HepG2 (cell line): Measurements from ENCODE around the gene RPS19BP1. TPM values are rescaled to one million over a fixed set of nuclear protein-coding genes. Genes with fewer than 3 reads are reported as not detected.

Source experiments
- EHMT2 ChIP-seq: fragments of 200-600 bp; sonication (generic); IDR thresholded peaks from 2 replicates; pipeline ENCODE4 v1.7.0; 2017; ENCODE audit warnings: antibody characterized with exemption, low read depth, low read length, borderline replicate concordance
- MAZ ChIP-seq, 2 experiments: sonication (generic) in 1 of 2; formaldehyde crosslinking in 1 of 2; IDR thresholded peaks; 2 replicates each; pipeline versions ENCODE4 v1.5.0 to v1.6.1; 2012 to 2020; ENCODE audit warnings: low read depth in 2 of 2, mild to moderate bottlenecking in 2 of 2, borderline replicate concordance in 1 of 2, improper control_type of control experiment in 1 of 2, low read length in 1 of 2, missing genetic modification reagents in 1 of 2, moderate library complexity in 1 of 2
- PHF5A ChIP-seq: IDR thresholded peaks from one replicate; pipeline ENCODE4 v1.6.1; 2018; ENCODE audit warnings: low read depth, missing genetic modification reagents; ENCODE audit not compliant: unreplicated experiment
- REXO4 ChIP-seq: sonication (generic); formaldehyde crosslinking; IDR thresholded peaks from 2 replicates; pipeline ENCODE4 v1.8.0; 2022; ENCODE audit warnings: missing genetic modification reagents, mild to moderate bottlenecking, borderline replicate concordance
- RXRA ChIP-seq: sonication (generic); formaldehyde crosslinking; IDR thresholded peaks from 2 replicates; pipeline ENCODE4 v1.5.1; 2020; ENCODE audit warnings: missing genetic modification reagents
- SMYD3 ChIP-seq: sonication (generic); formaldehyde crosslinking; IDR thresholded peaks from 2 replicates; pipeline ENCODE4 v1.8.1; 2023; ENCODE audit warnings: mild to moderate bottlenecking, missing genetic modification reagents
- SSRP1 ChIP-seq: IDR thresholded peaks from 2 replicates; pipeline ENCODE4 v1.6.1; 2016; ENCODE audit warnings: control low read depth
- SYNCRIP ChIP-seq: fragments of 200-400 bp; formaldehyde crosslinking; IDR thresholded peaks from 2 replicates; pipeline ENCODE4 v1.6.1; 2018; ENCODE audit warnings: mild to moderate bottlenecking, low read depth, low read length; ENCODE audit not compliant: insufficient read depth
- TBL1XR1 ChIP-seq: fragments of 150-350 bp; IDR thresholded peaks from 2 replicates; pipeline ENCODE4 v1.6.1; 2014; ENCODE audit warnings: borderline replicate concordance, low read length; ENCODE audit not compliant: partially characterized antibody
- TCF7 ChIP-seq: sonication (generic); IDR thresholded peaks from 2 replicates; pipeline ENCODE4 v1.6.1; 2016; ENCODE audit warnings: antibody characterized with exemption, low read depth
- TEAD2 ChIP-seq: sonication (generic); formaldehyde crosslinking; IDR thresholded peaks from 2 replicates; pipeline ENCODE4 v1.9.0; 2021; ENCODE audit warnings: missing genetic modification reagents
- ZFP82 ChIP-seq: sonication (generic); formaldehyde crosslinking; IDR thresholded peaks from 2 replicates; pipeline ENCODE4 v1.5.1; 2020; ENCODE audit warnings: mild to moderate bottlenecking, missing genetic modification reagents, borderline replicate concordance
- ZNF263 ChIP-seq: sonication (generic); formaldehyde crosslinking; IDR thresholded peaks from 2 replicates; pipeline ENCODE4 v1.4.0; 2020; ENCODE audit warnings: missing genetic modification reagents
- ZNF282 ChIP-seq: fragments of 450-650 bp; IDR thresholded peaks from 2 replicates; pipeline ENCODE4 v1.6.1; 2018; ENCODE audit not compliant: partially characterized antibody
- ZNF350 ChIP-seq: sonication (generic); formaldehyde crosslinking; IDR thresholded peaks from 2 replicates; pipeline ENCODE4 v1.4.0; 2020; ENCODE audit warnings: mild to moderate bottlenecking, low read depth, missing genetic modification reagents, borderline replicate concordance
- ZNF501 ChIP-seq: sonication (generic); formaldehyde crosslinking; IDR thresholded peaks from 2 replicates; pipeline ENCODE4 v1.5.1; 2020; ENCODE audit warnings: mild to moderate bottlenecking, moderate library complexity, missing genetic modification reagents
- ZNF614 ChIP-seq: IDR thresholded peaks from 2 replicates; pipeline ENCODE4 v1.6.1; 2018; ENCODE audit warnings: missing biosample characterization, missing genetic modification reagents, inconsistent platforms, borderline replicate concordance
- polyA plus RNA-seq, 8 experiments: library from polyadenylated mRNA; depleted of rRNA in 3 of 8; stranded (reverse) in 7 of 8; unstranded in 1 of 8; fragments of >200 nt; fragmentation: Illumina TruSeq in 4 of 8; extraction: Trizol in 4 of 8; gene quantifications; 2 replicates each; pipeline versions ENCODE4 v1.2.1 to v1.2.3, GENCODE V29; 2011 to 2016; ENCODE audit warnings: low read depth in 4 of 8, missing spikeins in 1 of 8, mixed read lengths in 1 of 8; ENCODE audit not compliant: insufficient read depth in 1 of 8
- total RNA-seq, 5 experiments: library from RNA; depleted of rRNA; stranded (reverse); fragments of >200 nt; fragmentation: Illumina TruSeq; extraction: Trizol; gene quantifications; 2 replicates each; pipeline ENCODE4 v1.2.3, GENCODE V29; 2016; ENCODE audit warnings: low read depth in 1 of 5
- TF ChIP-seq, protein P1 (sequence below): sonication (generic); formaldehyde crosslinking; IDR thresholded peaks from 2 replicates; pipeline ENCODE4 v1.8.0; 2023; ENCODE audit warnings: mild to moderate bottlenecking, missing genetic modification reagents
- TF ChIP-seq, protein P2 (sequence below): IDR thresholded peaks from 2 replicates; pipeline ENCODE4 v1.6.1; 2016; ENCODE audit warnings: mild to moderate bottlenecking
- TF ChIP-seq, protein P3 (sequence below): sonication (generic); formaldehyde crosslinking; IDR thresholded peaks from 2 replicates; pipeline ENCODE4 v1.9.0; 2021; ENCODE audit warnings: mild to moderate bottlenecking, missing genetic modification reagents

Gene RPS19BP1
- total and polyA plus RNA-seq, 2 of the 13 experiments (the other 11 are each of a cell fraction or from before 2014, with no cell fraction given), result 44.3 to 81.3 TPM

DNA sequence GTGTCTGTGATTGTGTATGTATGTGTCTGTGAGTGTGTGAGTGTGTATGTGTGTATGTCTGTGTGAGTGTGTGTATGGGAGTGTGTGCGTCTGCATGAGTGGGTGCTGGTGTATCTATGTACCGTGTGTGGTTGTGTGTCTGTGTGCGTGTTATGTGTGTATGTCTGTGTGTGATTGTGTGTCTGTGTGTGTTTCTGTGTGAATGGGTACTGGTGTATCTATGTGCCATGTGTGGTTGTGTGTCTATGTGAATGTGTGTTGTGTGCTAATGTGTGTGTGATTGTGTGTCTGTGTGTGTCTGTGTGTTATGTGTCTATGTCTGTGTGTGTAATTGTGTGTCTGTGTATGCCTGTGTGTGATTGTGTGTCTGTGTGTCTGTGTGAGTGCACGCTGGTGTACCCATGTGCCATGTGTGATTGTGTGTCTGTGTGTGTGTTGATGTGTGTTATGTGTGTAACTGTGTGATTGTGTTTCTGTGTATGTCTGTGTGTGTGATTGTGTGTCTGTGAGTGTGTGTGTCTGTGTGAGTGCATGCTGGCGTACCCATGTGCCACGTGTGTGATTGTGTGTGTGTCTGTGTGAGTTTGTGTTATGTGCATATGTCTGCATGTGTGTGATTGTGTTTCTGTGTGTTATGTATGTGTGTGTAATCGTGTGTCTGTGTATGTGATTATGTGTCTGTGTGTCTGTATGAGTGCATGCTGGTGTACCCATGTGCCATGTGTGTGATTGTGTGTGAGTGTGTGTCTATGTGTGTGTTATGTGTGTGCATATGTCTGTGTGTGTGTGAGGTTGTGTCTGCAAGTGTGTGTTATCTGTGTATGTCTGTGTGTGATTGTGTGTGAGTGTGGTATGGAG is 31.3 kb upstream of the RPS19BP1 start (continued):
- TF ChIP-seq, protein P1, sequence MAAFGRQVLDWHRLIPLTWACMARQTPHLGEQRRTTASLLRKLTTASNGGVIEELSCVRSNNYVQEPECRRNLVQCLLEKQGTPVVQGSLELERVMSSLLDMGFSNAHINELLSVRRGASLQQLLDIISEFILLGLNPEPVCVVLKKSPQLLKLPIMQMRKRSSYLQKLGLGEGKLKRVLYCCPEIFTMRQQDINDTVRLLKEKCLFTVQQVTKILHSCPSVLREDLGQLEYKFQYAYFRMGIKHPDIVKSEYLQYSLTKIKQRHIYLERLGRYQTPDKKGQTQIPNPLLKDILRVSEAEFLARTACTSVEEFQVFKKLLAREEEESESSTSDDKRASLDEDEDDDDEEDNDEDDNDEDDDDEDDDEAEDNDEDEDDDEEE (CRISPR knock-in tag), result no peak
- TF ChIP-seq ZNF350 (CRISPR knock-in tag), result no peak
- no peak for TF ChIP-seq ZNF263 (CRISPR knock-in tag)
- no peak for TF ChIP-seq TCF7
- TF ChIP-seq, protein P2, sequence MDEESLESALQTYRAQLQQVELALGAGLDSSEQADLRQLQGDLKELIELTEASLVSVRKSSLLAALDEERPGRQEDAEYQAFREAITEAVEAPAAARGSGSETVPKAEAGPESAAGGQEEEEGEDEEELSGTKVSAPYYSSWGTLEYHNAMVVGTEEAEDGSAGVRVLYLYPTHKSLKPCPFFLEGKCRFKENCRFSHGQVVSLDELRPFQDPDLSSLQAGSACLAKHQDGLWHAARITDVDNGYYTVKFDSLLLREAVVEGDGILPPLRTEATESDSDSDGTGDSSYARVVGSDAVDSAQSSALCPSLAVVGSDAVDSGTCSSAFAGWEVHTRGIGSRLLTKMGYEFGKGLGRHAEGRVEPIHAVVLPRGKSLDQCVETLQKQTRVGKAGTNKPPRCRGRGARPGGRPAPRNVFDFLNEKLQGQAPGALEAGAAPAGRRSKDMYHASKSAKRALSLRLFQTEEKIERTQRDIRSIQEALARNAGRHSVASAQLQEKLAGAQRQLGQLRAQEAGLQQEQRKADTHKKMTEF (CRISPR knock-in tag), result no peak
- TF ChIP-seq, protein P3, sequence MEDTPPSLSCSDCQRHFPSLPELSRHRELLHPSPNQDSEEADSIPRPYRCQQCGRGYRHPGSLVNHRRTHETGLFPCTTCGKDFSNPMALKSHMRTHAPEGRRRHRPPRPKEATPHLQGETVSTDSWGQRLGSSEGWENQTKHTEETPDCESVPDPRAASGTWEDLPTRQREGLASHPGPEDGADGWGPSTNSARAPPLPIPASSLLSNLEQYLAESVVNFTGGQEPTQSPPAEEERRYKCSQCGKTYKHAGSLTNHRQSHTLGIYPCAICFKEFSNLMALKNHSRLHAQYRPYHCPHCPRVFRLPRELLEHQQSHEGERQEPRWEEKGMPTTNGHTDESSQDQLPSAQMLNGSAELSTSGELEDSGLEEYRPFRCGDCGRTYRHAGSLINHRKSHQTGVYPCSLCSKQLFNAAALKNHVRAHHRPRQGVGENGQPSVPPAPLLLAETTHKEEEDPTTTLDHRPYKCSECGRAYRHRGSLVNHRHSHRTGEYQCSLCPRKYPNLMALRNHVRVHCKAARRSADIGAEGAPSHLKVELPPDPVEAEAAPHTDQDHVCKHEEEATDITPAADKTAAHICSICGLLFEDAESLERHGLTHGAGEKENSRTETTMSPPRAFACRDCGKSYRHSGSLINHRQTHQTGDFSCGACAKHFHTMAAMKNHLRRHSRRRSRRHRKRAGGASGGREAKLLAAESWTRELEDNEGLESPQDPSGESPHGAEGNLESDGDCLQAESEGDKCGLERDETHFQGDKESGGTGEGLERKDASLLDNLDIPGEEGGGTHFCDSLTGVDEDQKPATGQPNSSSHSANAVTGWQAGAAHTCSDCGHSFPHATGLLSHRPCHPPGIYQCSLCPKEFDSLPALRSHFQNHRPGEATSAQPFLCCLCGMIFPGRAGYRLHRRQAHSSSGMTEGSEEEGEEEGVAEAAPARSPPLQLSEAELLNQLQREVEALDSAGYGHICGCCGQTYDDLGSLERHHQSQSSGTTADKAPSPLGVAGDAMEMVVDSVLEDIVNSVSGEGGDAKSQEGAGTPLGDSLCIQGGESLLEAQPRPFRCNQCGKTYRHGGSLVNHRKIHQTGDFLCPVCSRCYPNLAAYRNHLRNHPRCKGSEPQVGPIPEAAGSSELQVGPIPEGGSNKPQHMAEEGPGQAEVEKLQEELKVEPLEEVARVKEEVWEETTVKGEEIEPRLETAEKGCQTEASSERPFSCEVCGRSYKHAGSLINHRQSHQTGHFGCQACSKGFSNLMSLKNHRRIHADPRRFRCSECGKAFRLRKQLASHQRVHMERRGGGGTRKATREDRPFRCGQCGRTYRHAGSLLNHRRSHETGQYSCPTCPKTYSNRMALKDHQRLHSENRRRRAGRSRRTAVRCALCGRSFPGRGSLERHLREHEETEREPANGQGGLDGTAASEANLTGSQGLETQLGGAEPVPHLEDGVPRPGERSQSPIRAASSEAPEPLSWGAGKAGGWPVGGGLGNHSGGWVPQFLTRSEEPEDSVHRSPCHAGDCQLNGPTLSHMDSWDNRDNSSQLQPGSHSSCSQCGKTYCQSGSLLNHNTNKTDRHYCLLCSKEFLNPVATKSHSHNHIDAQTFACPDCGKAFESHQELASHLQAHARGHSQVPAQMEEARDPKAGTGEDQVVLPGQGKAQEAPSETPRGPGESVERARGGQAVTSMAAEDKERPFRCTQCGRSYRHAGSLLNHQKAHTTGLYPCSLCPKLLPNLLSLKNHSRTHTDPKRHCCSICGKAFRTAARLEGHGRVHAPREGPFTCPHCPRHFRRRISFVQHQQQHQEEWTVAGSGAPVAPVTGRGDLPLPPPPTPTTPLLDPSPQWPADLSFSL (CRISPR knock-in tag), result peak; percentile 57
- no peak for TF ChIP-seq TEAD2 (CRISPR knock-in tag)
- TF ChIP-seq MAZ (IDR thresholded peaks at IDR 0.05; ENCODE audit: borderline replicate concordance, low read depth, low read length), result no peak
- no peak for TF ChIP-seq MAZ (CRISPR knock-in tag; IDR thresholded peaks at IDR 0.05; ENCODE audit: low read depth)
- no peak for TF ChIP-seq SMYD3 (CRISPR knock-in tag)
- TF ChIP-seq ZNF282, result no peak
- TF ChIP-seq EHMT2, result no peak
- no peak for TF ChIP-seq ZFP82 (CRISPR knock-in tag)
- TF ChIP-seq ZNF614, result no peak
- no peak for TF ChIP-seq ZNF501 (CRISPR knock-in tag)
- no peak for TF ChIP-seq SSRP1 (CRISPR knock-in tag)
- no peak for TF ChIP-seq TBL1XR1
- TF ChIP-seq PHF5A (CRISPR knock-in tag), result no peak
- TF ChIP-seq REXO4 (CRISPR knock-in tag), result no peak
- no peak for TF ChIP-seq RXRA (CRISPR knock-in tag)
- TF ChIP-seq SYNCRIP, result no peak
